CD4-positive, alpha-beta T cell (primary cell): ENCODE results near the gene BCAS1. TPM values are rescaled to one million over a fixed set of nuclear protein-coding genes. Genes with fewer than 3 reads are reported as not detected.

Source experiments
- ATAC-seq: fragments of 200-7000 bp; cut with Tn5 transposase; one replicate; pipeline ENCODE4 v1.10.0; 2022; ENCODE audit warnings: mild to moderate bottlenecking; ENCODE audit not compliant: poor library complexity
- CTCF ChIA-PET: fragments of 350-600 bp; sonication (Branson Sonifier 250); formaldehyde crosslinking; loops from one replicate; lab custom pipeline; 2021; ENCODE audit warnings: antibody characterized with exemption, inconsistent platforms; lab: Charles Lee
- POLR2A ChIA-PET: fragments of 350-600 bp; sonication (Branson Sonifier 250); formaldehyde crosslinking; loops from one replicate; lab custom pipeline; 2021; ENCODE audit warnings: antibody characterized with exemption, inconsistent platforms; lab: Charles Lee
- DNase-seq, 14 experiments: peaks; one replicate each; pipeline ENCODE4 v3.0.0-alpha.2; 2013 to 2020; ENCODE audit warnings: mixed read lengths in 2 of 14
- H3K27ac ChIP-seq, 2 donors: one replicate each; pipeline versions ENCODE4 v1.5.1 to v1.7.0; 2013; ENCODE audit warnings: low read length in 2 of 2, low read depth in 1 of 2, mild to moderate bottlenecking in 1 of 2
- H3K27me3 ChIP-seq, 2 experiments: 1 replicate in 1 of 2; 2 replicates in 1 of 2; pipeline versions ENCODE4 v1.6.1 to v1.7.0; 2013; ENCODE audit warnings: low read length in 2 of 2, control low read depth in 1 of 2, mild to moderate bottlenecking in 1 of 2, moderate library complexity in 1 of 2; ENCODE audit not compliant: insufficient read depth in 2 of 2, control insufficient read depth in 1 of 2
- H3K36me3 ChIP-seq: one replicate; pipeline ENCODE4 v1.6.1; 2013; ENCODE audit warnings: low read length, control low read depth; ENCODE audit not compliant: insufficient read depth
- H3K4me1 ChIP-seq: one replicate; pipeline ENCODE4 v1.6.1; 2013; ENCODE audit warnings: low read length, control low read depth; ENCODE audit not compliant: insufficient read depth
- H3K4me3 ChIP-seq: one replicate; pipeline ENCODE4 v1.5.1; 2013; ENCODE audit warnings: mild to moderate bottlenecking, low read length, moderate library complexity
- H3K9me3 ChIP-seq, 2 experiments: 1 replicate in 1 of 2; 2 replicates in 1 of 2; pipeline versions ENCODE4 v1.6.1 to v1.7.0; 2013; ENCODE audit warnings: low read length in 2 of 2, mild to moderate bottlenecking in 2 of 2, control low read depth in 1 of 2, moderate library complexity in 1 of 2; ENCODE audit not compliant: control insufficient read depth in 1 of 2, insufficient read depth in 1 of 2
- H3K27ac Mint-ChIP-seq: one replicate; pipeline ENCODE4 v1.8.0; 2020; ENCODE audit warnings: mixed read lengths
- H3K27me3 Mint-ChIP-seq: one replicate; pipeline ENCODE4 v1.8.0; 2021; ENCODE audit warnings: mixed read lengths
- H3K36me3 Mint-ChIP-seq: one replicate; pipeline ENCODE4 v1.8.0; 2021; ENCODE audit warnings: low read depth, mixed read lengths
- H3K4me1 Mint-ChIP-seq: one replicate; pipeline ENCODE4 v1.8.0; 2021; ENCODE audit warnings: low read depth, mixed read lengths
- H3K4me3 Mint-ChIP-seq: one replicate; pipeline ENCODE4 v1.8.0; 2020; ENCODE audit warnings: mild to moderate bottlenecking, mixed read lengths
- H3K9me3 Mint-ChIP-seq: one replicate; pipeline ENCODE4 v1.8.0; 2020; ENCODE audit warnings: mixed read lengths
- intact Hi-C, 2 experiments: fragments of 100-400 bp; cut with DNase I in 1 of 2; cut with micrococcal nuclease in 1 of 2; formaldehyde crosslinking; loops; one replicate each; pipeline versions ENCODE4 v1.15.1 to v1.9.0; 2023 to 2025; cut with DNase I, micrococcal nuclease
- total RNA-seq, 174 experiments: library from RNA in 2 of 174; stranded (reverse) in 2 of 174; gene quantifications; one replicate each; pipeline ENCODE4 v1.2.3 and lab custom pipeline; 2021 to 2026
- TF ChIP-seq, protein P1 (sequence below): fragments of 200-600 bp; IDR thresholded peaks from one replicate; pipeline ENCODE4 v1.8.0; 2022; ENCODE audit warnings: antibody characterized with exemption, mild to moderate bottlenecking

Gene BCAS1
- total RNA-seq, 2 experiments from 2014 or later = 0.20 to 0.27 TPM

DNA sequence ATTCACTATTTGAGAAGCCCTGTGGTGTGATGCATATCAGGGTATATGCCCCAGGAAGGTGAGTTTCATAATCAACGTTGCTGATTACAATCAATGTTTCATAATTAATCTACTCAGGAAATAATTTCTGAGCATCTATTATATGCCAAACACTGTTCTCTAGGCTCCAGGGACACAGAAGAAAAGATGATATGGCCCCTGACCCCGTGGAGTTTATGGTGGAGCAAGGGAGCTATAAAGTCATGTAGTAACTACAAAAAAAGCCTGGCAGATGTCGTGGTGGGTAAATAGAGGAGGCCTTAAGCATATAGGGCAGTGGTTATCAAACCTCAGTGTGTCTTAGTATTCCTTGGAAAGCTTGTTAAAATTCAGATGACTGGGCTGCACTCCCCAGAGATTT, 40.1 kb upstream of the BCAS1 start:
- no peak overlapping the region for H3K27ac Mint-ChIP-seq
- Histone ChIP-seq H3K27ac (no peak overlapping the region), H3K4me3 (no peak overlapping the region), H3K36me3 (no peaks in the 10 kb centered on the region), H3K4me1 (no peaks in the 10 kb centered on the region), H3K27me3 (peaks cover 0 to 2% of the 10 kb centered on the region in 2 experiments), H3K9me3 (no peaks in the 10 kb centered on the region)
- ChIA-PET POLR2A (no interaction called here), CTCF (interaction anchor here (1.4 kb wide), 1 partner anchor 19 kb away, joined by 3 read pairs; no protein-coding TSS in a partner anchor)
- H3K36me3 Mint-ChIP-seq = no peaks in the 10 kb centered on the region
- TF ChIP-seq, protein P1, sequence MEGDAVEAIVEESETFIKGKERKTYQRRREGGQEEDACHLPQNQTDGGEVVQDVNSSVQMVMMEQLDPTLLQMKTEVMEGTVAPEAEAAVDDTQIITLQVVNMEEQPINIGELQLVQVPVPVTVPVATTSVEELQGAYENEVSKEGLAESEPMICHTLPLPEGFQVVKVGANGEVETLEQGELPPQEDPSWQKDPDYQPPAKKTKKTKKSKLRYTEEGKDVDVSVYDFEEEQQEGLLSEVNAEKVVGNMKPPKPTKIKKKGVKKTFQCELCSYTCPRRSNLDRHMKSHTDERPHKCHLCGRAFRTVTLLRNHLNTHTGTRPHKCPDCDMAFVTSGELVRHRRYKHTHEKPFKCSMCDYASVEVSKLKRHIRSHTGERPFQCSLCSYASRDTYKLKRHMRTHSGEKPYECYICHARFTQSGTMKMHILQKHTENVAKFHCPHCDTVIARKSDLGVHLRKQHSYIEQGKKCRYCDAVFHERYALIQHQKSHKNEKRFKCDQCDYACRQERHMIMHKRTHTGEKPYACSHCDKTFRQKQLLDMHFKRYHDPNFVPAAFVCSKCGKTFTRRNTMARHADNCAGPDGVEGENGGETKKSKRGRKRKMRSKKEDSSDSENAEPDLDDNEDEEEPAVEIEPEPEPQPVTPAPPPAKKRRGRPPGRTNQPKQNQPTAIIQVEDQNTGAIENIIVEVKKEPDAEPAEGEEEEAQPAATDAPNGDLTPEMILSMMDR = no peak
- no peaks in the 10 kb centered on the region for H3K9me3 Mint-ChIP-seq
- H3K4me3 Mint-ChIP-seq = no peak overlapping the region
- peaks cover 15% of the 10 kb centered on the region for H3K27me3 Mint-ChIP-seq
- ATAC-seq = no peak
- no peak for DNase-seq
- intact Hi-C loops = no loop called here
- H3K4me1 Mint-ChIP-seq = no peaks in the 10 kb centered on the region

DNA sequence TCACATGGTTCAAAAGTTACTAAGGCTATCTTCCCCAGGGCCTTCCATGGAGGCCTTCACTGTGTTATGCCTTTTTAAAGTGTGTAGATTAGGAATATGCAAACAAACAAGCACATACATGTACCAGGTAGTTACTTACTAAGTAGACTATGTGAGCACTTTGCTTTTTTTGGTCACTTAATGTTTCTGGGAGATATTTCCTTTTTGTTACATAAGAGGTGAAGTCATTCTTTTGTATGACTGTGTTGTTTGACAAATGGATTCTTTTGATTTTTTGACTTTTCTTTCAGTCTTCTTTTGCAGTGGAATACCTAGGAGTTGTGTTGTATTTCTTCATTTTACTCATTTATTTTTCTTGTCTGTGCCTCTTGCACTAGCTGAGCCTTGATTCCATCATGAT, 39.6 kb upstream of the BCAS1 start:
- Histone ChIP-seq H3K27ac (no peak overlapping the region), H3K9me3 (no peaks in the 10 kb centered on the region), H3K27me3 (peaks cover 0 to 2% of the 10 kb centered on the region in 2 experiments), H3K4me3 (no peak overlapping the region), H3K4me1 (no peaks in the 10 kb centered on the region), H3K36me3 (no peaks in the 10 kb centered on the region)
- Mint-ChIP-seq H3K27ac (no peak overlapping the region), H3K36me3 (no peaks in the 10 kb centered on the region), H3K4me1 (no peaks in the 10 kb centered on the region), H3K9me3 (no peaks in the 10 kb centered on the region), H3K27me3 (peaks cover 15% of the 10 kb centered on the region), H3K4me3 (no peak overlapping the region)
- intact Hi-C loops = no loop called here
- TF ChIP-seq, protein P1 = no peak
- ChIA-PET CTCF (interaction anchor here (1.4 kb wide), 1 partner anchor 19 kb away, joined by 3 read pairs; no protein-coding TSS in a partner anchor), POLR2A (no interaction called here)
- DNase-seq (no peak), ATAC-seq (no peak)

DNA sequence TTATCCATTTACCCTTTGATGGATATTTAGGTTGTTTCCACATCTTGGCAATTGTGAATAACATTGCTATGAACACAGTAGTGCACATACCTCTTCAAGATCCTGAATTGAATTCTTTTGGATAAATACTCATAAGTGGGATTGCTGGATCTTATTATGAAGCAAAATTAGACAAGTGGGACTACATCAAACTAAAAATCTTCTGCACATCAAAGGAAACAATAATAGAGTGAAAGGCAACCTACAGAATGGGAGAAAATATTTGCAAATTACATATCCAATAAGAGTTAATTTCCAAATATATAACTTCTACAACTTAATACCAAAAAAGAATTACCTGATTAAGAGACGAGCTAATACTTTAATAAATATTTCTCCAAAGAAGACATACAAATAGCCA, 38.4 kb upstream of the BCAS1 start:
- no peak for ATAC-seq
- H3K27ac ChIP-seq = no peak overlapping the region
- POLR2A ChIA-PET = no interaction called here
- H3K4me1 ChIP-seq = no peaks in the 10 kb centered on the region
- H3K36me3 Mint-ChIP-seq = no peaks in the 10 kb centered on the region
- TF ChIP-seq, protein P1 = no peak
- H3K9me3 ChIP-seq = no peaks in the 10 kb centered on the region
- DNase-seq = no peak
- peaks cover 0 to 2% of the 10 kb centered on the region in 2 experiments for H3K27me3 ChIP-seq
- H3K9me3 Mint-ChIP-seq = no peaks in the 10 kb centered on the region
- CTCF ChIA-PET = no interaction called here
- H3K4me3 Mint-ChIP-seq = no peak overlapping the region
- no peak overlapping the region for H3K4me3 ChIP-seq
- intact Hi-C loops = no loop called here
- H3K4me1 Mint-ChIP-seq = no peaks in the 10 kb centered on the region
- no peaks in the 10 kb centered on the region for H3K36me3 ChIP-seq
- H3K27ac Mint-ChIP-seq = no peak overlapping the region
- peaks cover 14% of the 10 kb centered on the region for H3K27me3 Mint-ChIP-seq
